Pons (tissue), 1 donor: ENCODE measurements around the gene ABCC12.

Source experiments
- DNase-seq: peaks from one replicate; pipeline ENCODE4 v3.0.0-alpha.2; 2016; ENCODE audit warnings: low spot score

ABCC12 gene

GRCh38 chr16:48132696-48133095 is 23.1 kb downstream of the ABCC12 start:
- no peak for DNase-seq

GRCh38 chr16:48131201-48131935 is 24.4 kb downstream of the ABCC12 start:
- DNase-seq: no peak

DNA sequence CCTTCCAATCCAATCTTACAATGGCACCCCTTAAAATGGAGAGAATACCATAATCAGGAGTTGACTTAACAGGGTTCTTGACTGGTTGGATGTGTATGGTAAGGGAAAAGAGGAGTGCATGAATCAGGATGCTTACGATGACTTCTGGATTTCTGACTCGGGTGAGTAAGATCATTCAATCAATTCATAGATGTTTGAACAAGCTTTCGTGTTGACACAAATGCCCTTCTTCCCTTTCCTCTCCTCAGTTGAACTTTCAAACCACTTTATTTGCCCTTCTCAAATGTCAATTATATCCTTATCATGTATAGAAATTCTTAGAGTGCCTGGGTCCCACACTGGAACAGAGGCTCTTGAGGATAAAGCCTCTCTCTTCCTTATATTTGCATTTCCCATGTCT is 25.9 kb downstream of the ABCC12 start:
- DNase-seq: no peak

GRCh38 chr16:48128769-48129168 is 27.0 kb downstream of the ABCC12 start:
- no peak for DNase-seq

DNA sequence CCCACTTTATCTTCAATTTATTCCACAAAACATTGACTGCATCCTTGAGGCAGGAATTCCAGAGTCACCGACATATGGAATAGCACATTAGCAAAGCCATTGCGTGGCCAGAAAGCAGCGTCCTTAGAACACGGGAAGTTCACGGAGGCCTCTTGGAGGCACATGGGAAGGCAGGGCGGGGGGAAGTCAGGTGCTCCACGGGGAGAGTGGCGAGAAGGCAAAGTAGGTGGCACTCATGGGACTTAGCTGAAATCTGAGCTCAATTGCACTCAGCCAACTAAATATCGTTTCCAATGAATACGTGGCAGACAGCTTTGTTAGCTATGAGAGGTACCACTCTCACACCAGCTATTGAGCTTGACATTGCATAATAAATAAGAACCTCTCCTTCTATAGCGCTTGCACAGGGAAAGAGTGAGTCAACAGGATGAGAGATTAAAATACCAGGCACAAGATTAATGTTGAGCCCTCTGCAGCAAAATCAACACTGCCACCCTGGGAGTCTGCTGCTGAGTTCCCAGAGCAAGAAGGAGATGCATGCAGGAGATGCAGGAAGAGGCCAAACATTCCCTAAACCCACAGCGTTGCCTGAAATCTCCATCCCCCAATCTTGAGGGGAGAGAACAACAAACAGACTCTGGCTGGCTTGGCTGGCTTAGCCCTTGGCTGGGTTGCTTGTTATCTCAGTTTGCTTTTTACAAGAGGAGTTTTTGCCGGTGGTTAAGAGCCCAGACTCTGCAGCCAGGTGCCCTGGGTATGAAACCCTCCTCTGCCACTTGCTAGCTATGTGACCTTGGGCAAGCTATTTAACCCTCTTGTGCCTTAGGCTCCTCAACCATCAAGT is 28.8 kb downstream of the ABCC12 start:
- DNase-seq: peak; percentile 11

GRCh38 chr16:48125888-48126287 is 29.9 kb downstream of the ABCC12 start:
- DNase-seq: no peak

DNA sequence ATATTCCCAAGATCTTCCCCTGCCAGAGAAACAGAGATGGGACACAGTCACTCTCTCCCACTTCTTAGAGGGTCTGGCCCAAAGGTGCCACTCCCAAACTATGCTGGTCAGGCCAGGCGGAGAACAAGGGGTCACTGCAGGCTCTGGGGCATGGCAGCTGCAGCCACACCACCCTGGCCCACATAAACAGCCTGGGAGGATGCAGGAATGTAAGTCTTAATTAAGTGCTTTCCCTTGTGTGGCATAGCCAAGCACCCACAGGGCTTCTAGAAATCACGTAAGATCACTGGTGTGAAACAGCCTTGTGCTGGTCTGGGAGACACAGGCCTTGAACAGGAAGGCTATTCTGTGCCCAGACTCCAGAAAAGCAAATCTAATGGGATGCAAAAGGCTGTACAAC is 31.5 kb downstream of the ABCC12 start:
- DNase-seq: no peak

GRCh38 chr16:48123104-48123788 is 32.5 kb downstream of the ABCC12 start:
- peak; percentile 11 for DNase-seq

DNA sequence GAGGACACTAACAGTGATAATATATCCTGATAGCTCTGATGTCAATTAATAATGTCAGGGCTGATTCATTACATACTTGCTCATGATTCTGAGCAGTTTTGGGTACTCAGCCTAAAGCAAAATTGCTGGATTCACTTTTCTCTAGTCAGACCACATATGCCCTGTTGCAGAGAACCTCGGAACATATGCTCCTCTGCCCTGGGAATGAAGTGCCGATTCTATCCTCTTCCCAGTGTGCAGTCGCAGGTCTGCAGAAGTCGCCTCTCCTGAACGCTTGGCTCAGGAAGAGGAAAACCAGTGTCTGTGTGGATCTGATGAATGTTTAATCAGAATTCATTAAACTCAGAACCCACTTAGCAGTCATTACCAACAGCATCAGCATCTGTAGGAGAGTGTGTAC is 34.5 kb downstream of the ABCC12 start:
- DNase-seq: peak; percentile 5

DNA sequence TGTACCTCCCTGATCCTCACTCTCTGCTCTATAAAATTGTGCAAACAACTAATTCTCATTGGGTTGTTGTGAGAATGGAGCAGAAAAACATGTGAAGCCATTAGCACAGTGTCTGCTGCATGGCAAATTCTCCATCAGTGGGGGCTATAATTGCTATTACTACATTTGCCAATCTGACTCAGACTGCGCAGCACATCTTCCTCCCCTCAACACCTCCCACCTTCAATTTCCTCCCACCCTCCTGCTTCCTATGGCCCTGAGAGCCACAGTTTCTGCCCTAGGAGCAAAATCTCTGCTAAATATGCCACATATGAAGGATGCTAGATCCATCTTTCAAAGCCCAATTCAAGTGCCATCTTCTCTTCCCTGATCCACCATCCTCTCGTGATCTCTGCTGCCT is 37.0 kb downstream of the ABCC12 start:
- no peak for DNase-seq

- peak; percentile 5 for DNase-seq
Observed at GRCh38 chr16:48117217-48118105, 38.3 kb downstream of the ABCC12 start.

DNA sequence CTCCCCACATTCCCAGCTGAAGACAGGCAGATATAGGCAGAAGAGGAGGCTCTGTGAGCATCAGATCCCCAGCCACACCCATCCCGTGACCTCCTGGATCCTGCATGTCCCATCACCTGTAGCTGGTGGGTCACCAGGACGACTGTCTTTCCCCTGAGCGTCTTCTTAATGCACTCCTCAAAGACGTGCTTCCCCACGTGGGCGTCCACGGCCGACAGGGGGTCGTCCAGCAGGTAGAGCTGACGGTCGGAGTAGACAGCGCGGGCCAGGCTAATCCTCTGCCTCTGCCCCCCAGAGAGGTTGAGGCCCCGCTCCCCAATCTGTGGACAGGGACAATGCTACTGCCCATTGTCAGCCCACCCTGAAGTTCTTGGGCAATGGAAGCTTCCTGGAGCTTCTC is 40.5 kb downstream of the ABCC12 start:
- DNase-seq: no peak

DNA sequence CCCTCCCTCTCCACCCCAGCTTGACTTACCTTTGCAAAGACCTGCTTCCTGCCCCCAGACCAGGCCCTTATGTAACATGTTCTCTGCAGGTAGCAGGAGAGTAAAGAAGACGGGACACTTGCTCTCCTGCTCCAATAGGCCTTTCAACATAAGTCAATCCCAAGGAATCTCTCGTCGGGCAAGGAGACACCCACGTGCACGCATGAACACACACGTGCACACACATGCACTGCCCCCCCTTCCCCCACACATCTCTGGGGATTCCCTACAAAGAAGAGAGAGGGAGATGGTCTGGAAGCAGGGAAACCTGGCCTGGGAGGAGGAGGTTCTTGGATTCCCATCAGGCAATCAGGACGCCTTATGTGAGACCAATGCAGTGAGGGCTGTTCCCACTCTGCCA is 41.4 kb downstream of the ABCC12 start:
- DNase-seq: no peak

- DNase-seq: no peak
Observed at GRCh38 chr16:48113471-48113870, 42.3 kb downstream of the ABCC12 start.

DNA sequence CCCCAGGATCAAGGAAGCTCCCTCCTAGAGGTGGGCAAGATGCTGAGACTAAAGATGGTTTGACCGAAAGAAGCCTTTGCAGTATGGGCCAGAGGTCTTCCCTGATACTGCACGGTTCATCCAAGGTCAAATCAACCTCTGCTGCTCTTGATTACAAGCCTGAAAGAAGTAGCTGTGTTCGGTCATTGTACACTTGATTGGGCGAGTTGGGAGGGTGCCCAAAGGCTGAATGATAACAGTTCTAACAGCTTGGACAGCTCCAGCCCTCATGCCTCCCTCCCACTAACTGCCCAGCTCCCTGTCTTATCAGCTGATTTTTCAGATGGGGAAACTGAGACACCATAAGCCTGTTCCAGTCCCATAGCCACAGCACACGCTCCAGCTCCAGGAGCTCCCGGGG is 42.8 kb downstream of the ABCC12 start:
- no peak for DNase-seq

- no peak for DNase-seq
Observed at GRCh38 chr16:48112600-48112999, 43.2 kb downstream of the ABCC12 start.

- DNase-seq: no peak
Observed at GRCh38 chr16:48110982-48111381, 44.8 kb downstream of the ABCC12 start.

DNA sequence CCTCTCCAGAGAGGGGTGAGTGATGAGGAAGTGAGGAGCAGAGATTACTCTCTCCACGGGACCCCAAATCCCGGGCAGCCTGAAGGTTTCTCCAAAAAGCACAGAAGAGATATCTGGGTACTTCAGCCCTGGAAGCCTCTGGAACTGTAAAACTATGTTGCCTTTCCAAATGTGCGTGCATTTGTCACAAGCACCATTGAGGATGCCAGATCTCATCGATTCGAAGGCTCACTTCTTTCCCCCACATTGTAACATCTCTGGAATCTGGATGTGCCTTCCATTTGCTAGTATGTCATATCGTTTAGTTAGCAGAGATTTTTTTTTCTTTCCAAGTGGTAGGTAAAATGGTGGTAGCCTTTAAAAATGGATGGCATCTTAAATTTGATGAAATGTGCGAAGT is 45.8 kb downstream of the ABCC12 start:
- no peak for DNase-seq

GRCh38 chr16:48109475-48109874 is 46.3 kb downstream of the ABCC12 start:
- DNase-seq: peak; percentile 5

DNA sequence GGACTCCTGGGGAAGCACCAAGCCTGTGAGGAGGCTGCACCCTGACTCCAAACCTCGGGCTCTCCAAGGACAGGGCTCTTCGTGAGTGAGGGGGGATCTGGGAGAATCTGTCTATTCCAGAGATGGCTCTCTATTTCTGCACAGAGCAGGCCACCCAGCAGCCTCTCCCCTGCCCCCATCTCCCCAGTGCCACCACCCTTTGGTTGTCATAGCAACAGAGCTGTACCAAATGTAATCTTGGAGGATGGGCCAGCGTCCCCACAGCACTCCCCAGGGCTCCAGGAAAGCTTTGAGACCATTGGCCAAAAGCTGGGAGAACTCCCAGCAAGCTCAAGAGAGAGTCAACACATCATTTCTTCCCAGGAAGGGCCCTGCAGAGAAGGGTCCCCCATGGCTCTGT is 49.3 kb downstream of the ABCC12 start:
- no peak for DNase-seq
